Testis (tissue), 2 donors: Measurements from ENCODE around the gene THAP10.

Source experiments
- CTCF ChIP-seq, 3 experiments: fragments of 450-650 bp in 2 of 3; fragments of 200-600 bp in 1 of 3; sonication (generic) in 1 of 3; IDR thresholded peaks; one replicate each; pipeline ENCODE4 v1.5.1; 2016 to 2019; ENCODE audit warnings: antibody characterized with exemption in 3 of 3, mild to moderate bottlenecking in 2 of 3, moderate library complexity in 1 of 3
- POLR2A ChIP-seq: fragments of 450-650 bp; IDR thresholded peaks from one replicate; pipeline ENCODE4 v1.6.1; 2017; ENCODE audit warnings: antibody characterized with exemption, mild to moderate bottlenecking, moderate library complexity

DNA sequence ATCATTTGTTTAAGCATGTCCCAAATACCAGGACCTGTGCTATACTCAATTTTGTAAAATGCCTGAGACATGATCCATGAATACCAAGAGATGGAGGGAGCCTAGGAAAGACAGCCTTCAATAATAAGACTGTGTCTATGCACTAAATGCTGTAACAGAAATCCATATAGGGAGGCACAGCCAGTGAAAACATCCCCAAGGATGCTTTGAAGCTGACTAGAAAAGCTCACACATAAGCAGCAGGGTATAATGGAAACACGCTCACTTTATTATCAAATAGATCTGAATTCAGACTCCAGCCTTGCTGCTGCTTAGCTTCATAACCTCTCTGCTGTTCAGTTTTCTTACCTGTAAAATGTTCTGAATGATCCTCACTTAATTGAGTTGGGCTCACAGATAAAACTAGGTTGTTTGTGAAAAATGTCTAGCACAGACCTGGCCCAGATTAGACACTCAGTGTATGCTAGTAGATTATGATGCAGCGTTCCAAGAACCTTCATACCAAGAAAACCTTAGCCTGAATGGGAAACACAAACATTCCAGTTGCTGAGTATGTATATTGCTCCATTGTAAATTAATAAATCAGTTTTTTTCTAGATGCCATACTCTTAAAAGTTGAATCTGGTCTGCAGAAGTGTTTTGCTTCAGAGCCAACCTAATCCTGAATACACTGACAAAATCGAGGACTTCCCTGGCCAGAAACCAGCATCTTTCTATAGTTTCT, 34.5 kb downstream of the THAP10 start:
- TF ChIP-seq CTCF (IDR thresholded peaks at IDR 0.05) (no peak), POLR2A (no peak)
